Epithelial cell of proximal tubule (primary cell): ENCODE results near the gene IPO4. TPM values are rescaled to one million over a fixed set of nuclear protein-coding genes. Genes with fewer than 3 reads are reported as not detected.

Experiments
- DNase-seq: peaks from one replicate; pipeline ENCODE4 v3.0.0-alpha.2; 2011; ENCODE audit warnings: low read depth
- H3K4me3 ChIP-seq: 2 replicates; pipeline ENCODE4 v1.5.1; 2011; ENCODE audit warnings: low read depth, mild to moderate bottlenecking, low read length
- total RNA-seq: library from RNA; depleted of rRNA; stranded (reverse); fragments of >200 nt; gene quantifications from 2 replicates; pipeline ENCODE4 v1.2.3, GENCODE V29; 2015
- TF ChIP-seq, protein P1 (sequence below): conservative IDR thresholded peaks from 2 replicates; pipeline ENCODE4 v1.5.1; 2012; ENCODE audit warnings: low read depth, mild to moderate bottlenecking, low read length

IPO4 gene
- total RNA-seq, 1 donor from 2014 or later = 60.4 TPM

DNA sequence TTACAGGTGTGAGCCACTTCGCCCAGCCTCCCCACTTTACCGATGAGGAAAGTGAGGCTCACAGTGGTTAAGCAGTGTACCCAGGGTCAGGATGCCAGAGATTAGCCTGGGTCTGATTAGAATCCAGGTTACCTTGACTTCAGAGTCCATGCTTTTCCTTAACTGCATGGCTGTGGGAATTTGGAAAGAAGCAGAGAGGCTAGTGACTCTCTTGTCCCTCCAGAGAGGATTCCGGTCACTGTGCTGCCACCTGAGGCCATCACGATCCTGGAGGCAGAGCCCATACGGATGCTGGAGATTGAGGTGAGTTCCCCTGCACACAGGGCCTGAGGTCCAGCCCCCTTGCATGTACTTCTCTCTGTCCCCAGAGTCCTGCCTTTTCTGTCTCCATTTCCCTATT lies 12.0 kb downstream of the IPO4 start:
- no peak overlapping the region for H3K4me3 ChIP-seq
- no peak for DNase-seq
- TF ChIP-seq, protein P1, sequence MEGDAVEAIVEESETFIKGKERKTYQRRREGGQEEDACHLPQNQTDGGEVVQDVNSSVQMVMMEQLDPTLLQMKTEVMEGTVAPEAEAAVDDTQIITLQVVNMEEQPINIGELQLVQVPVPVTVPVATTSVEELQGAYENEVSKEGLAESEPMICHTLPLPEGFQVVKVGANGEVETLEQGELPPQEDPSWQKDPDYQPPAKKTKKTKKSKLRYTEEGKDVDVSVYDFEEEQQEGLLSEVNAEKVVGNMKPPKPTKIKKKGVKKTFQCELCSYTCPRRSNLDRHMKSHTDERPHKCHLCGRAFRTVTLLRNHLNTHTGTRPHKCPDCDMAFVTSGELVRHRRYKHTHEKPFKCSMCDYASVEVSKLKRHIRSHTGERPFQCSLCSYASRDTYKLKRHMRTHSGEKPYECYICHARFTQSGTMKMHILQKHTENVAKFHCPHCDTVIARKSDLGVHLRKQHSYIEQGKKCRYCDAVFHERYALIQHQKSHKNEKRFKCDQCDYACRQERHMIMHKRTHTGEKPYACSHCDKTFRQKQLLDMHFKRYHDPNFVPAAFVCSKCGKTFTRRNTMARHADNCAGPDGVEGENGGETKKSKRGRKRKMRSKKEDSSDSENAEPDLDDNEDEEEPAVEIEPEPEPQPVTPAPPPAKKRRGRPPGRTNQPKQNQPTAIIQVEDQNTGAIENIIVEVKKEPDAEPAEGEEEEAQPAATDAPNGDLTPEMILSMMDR = no peak

DNA sequence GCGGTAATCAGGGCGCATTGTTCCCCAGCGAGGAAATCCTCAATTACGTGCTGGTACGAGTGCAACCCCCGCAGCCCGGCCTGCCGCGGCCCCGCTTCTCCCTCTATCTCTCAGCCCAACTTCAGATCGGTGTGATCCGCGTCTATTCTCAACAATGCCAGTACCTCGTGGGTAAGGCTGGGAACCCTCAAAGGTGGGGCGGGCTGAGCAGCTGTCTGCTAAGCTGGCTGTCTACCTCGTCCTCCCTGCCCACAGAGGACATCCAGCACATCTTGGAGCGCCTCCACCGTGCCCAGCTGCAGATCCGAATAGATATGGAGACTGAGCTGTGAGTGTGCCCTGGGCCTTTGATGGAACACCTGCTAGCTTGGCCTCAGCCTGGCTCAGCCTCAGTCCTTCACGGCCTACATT lies 15.7 kb downstream of the IPO4 start:
- peak overlapping the region; percentile 50 for H3K4me3 ChIP-seq
- TF ChIP-seq, protein P1 = no peak
- no peak for DNase-seq

DNA sequence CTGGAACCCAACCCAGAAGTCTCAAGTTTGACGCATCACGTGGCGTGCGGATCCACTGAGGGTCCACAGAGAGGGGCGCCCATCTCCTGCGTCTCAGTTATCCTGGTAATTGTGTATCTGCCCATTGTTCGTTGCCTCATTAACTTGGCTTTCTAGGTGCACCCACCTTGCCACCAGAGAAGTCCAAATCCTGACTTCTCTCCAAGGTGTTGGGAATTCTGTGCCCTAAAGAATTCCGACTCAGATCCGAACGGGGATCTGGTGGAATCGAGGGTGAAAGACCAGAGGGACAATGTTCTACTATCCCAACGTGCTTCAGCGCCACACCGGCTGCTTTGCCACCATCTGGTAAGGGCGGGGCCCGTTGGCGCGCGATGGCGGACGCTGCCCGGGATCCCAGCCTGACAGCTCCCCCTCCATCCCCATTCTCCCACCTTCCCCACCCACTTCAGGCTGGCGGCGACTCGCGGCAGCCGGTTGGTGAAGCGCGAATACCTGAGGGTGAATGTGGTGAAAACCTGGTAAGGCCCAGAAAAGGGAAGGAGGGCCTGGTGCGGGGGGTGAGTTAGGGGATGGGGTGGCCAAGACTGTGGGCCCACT lies 16.3 kb downstream of the IPO4 start:
- peak overlapping the region; percentile 50 for H3K4me3 ChIP-seq
- TF ChIP-seq, protein P1 = no peak
- no peak for DNase-seq

DNA sequence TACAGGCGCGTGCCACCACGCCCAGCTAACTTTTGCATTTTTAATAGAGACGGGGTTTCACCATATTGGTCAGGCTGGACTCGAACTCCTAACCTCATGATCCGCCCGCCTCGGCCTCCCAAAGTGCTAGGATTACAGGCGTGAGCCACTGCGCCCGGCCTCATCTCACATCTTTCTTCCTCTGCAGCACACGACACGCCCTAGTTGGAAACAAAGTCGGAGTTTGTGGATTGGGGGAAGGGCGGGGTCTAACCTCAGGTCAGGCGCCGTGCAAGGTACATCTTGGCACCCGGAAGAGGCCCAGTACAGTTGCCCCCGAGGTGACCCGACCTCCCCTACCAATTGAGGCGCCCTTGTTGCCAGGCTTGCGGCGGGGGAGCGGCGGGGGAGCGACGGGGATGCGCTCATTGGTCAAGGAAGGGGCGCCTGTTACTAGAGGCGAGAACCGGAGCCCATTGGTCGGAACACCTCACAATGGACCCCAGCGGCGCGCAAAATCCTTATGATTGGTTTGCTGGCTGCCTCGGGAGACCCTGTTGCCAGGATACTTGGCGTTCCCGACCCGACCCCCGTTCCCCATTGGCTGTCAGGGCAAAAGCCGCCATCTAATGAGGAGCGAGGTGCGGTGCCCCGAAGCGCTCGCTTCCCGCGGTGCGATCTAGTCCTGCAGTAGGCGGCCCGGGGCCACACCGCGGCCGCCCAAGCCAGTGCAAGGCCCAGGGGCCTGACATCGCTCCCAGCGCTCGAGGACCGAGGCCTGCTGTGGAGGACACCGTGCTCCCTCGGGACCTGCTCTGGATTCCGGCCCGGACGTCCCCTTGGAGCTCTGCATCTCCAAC lies 17.0 kb downstream of the IPO4 start, which contains the start of gene REC8:
REC8 (plus strand) TSS at position 659 of the 839 bp plus-strand sequence. CDS start 473 bp downstream, outside the sequence.
- H3K4me3 ChIP-seq = peak within 1 kb of the TSS; percentile 50
- TF ChIP-seq, protein P1 = no peak
- DNase-seq = no peak

DNA sequence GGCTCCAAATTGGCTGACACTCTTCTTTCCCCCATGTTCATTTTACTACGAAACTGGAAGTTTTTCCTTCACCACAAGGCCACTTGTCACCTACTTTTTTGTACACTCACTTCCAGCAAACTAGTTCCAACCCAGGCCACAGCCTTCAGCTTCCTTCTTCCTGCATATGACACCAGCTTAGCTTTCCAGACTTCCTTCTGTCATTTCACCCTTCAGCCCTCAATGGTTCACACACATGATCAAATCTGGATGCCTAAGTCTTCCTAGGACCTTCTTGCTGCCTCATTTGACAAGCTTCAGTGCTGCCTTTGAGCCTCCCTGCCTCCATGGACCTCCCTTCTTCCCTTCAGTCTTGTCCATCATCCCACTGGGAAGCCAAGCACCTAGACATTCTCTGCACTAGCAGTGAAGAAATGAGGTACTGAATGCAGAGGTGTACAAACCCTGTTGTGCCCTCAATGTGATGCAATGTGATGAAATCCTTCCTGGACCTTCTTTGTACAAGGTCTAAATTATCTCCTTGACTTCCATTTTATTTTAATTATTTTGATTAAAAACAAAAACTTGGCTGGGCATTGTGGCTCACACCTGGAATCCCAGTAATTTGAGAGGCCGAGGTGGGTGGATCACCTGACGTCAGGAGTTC lies 21.0 kb downstream of the IPO4 start:
- no peak overlapping the region for H3K4me3 ChIP-seq
- no peak for DNase-seq
- TF ChIP-seq, protein P1 = no peak

DNA sequence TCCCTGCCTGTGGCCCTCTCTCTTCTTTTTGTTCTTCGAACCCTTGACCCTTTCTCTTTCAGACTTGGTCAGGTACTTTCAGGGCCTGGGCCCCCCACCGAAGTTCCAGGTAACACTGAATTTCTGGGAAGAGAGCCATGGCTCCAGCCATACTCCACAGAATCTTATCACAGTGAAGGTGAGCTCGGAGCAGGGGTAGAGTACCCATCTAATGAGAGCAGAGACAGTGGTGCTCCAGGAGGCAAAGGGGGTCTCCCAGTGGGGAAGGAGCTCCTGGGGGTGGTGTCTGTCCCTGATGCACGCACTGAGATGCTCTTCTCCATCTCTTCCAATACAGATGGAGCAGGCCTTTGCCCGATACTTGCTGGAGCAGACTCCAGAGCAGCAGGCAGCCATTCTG lies 22.8 kb downstream of the IPO4 start:
- no peak for DNase-seq
- TF ChIP-seq, protein P1 = no peak
- no peak overlapping the region for H3K4me3 ChIP-seq
